Thoracic aorta (tissue), 2 donors: ENCODE measurements around the gene SPTAN1. TPM values are rescaled to one million over a fixed set of nuclear protein-coding genes. Genes with fewer than 3 reads are reported as not detected.
"Not testable (repeated sequence)": the region's sequence is repeated elsewhere in the genome, so short reads cannot be mapped to it uniquely, and the experiment has no call there.

Experiments used
- ATAC-seq: fragments of 150-250 bp; one replicate; pipeline ENCODE4 v1.8.0; 2017; ENCODE audit warnings: low read depth; ENCODE audit not compliant: insufficient number of reproducible peaks, low FRiP score
- DNase-seq: peaks from one replicate; pipeline ENCODE4 v3.0.0-alpha.2; 2020; ENCODE audit warnings: low spot score
- H3K27ac ChIP-seq, 2 donors: fragments of 200-600 bp; sonication (generic); 1 replicate in 1 of 2; 2 replicates in 1 of 2; pipeline ENCODE4 v1.5.1; 2016; ENCODE audit warnings: mild to moderate bottlenecking in 2 of 2, moderate library complexity in 2 of 2
- H3K27me3 ChIP-seq: fragments of 200-600 bp; sonication (generic); replicated peaks from 2 replicates; pipeline ENCODE4 v1.6.0; 2016; ENCODE audit warnings: mild to moderate bottlenecking; ENCODE audit not compliant: insufficient read depth
- H3K36me3 ChIP-seq: fragments of 200-600 bp; sonication (generic); one replicate; pipeline ENCODE4 v1.5.1; 2016
- H3K4me1 ChIP-seq, 2 donors: fragments of 200-600 bp; sonication (generic); 1 replicate in 1 of 2; 2 replicates in 1 of 2; pipeline versions ENCODE4 v1.5.1 to v1.6.0; 2016; ENCODE audit warnings: low read depth in 2 of 2, mild to moderate bottlenecking in 1 of 2; ENCODE audit not compliant: control insufficient read depth in 1 of 2
- H3K4me3 ChIP-seq: fragments of 200-600 bp; sonication (generic); 2 replicates; pipeline ENCODE4 v1.5.1; 2016; ENCODE audit warnings: mild to moderate bottlenecking
- H3K9me3 ChIP-seq: fragments of 200-600 bp; sonication (generic); 2 replicates; pipeline ENCODE4 v1.5.1; 2016
- total RNA-seq, 2 donors: library from RNA; depleted of rRNA; stranded (reverse); fragments of >200 nt; gene quantifications; one replicate each; pipeline versions ENCODE4 v1.1.0 to v1.2.3, GENCODE V29; 2016
- TF ChIP-seq, protein P1 (sequence below): fragments of 200-600 bp; sonication (generic); IDR thresholded peaks from one replicate; pipeline ENCODE4 v1.5.1; 2019; ENCODE audit warnings: antibody characterized with exemption

Gene SPTAN1
- total RNA-seq, 2 donors from 2014 or later: 324 to 348 TPM

DNA sequence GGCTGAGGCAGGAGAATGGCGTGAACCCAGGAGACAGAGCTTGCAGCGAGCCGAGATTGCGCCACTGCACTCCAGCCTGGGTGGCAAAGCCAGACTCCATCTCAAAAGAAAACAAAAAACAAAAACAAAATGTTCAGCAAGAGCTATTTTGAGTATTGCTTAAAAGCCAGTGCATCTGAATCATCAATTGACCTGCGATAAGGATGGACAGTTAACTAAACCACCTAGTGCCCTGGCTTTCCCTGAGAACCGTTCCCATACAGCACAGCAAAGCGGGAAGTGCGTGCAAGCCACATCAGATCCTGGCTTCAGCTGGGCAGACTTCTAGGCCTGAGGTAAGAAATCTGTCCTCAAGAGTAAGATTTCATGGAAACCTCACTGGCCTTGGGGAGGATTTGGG, 101.5 kb downstream of the SPTAN1 start:
- DNase-seq (no peak), ATAC-seq (no peak)
- Histone ChIP-seq H3K36me3 (no peaks in the 10 kb centered on the region), H3K4me3 (no peak overlapping the region), H3K27ac (no peak overlapping the region), H3K27me3 (no peaks in the 10 kb centered on the region), H3K4me1 (peaks cover 0 to 7% of the 10 kb centered on the region in 2 donors), H3K9me3 (no peaks in the 10 kb centered on the region)
- TF ChIP-seq, protein P1, sequence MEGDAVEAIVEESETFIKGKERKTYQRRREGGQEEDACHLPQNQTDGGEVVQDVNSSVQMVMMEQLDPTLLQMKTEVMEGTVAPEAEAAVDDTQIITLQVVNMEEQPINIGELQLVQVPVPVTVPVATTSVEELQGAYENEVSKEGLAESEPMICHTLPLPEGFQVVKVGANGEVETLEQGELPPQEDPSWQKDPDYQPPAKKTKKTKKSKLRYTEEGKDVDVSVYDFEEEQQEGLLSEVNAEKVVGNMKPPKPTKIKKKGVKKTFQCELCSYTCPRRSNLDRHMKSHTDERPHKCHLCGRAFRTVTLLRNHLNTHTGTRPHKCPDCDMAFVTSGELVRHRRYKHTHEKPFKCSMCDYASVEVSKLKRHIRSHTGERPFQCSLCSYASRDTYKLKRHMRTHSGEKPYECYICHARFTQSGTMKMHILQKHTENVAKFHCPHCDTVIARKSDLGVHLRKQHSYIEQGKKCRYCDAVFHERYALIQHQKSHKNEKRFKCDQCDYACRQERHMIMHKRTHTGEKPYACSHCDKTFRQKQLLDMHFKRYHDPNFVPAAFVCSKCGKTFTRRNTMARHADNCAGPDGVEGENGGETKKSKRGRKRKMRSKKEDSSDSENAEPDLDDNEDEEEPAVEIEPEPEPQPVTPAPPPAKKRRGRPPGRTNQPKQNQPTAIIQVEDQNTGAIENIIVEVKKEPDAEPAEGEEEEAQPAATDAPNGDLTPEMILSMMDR: no peak

DNA sequence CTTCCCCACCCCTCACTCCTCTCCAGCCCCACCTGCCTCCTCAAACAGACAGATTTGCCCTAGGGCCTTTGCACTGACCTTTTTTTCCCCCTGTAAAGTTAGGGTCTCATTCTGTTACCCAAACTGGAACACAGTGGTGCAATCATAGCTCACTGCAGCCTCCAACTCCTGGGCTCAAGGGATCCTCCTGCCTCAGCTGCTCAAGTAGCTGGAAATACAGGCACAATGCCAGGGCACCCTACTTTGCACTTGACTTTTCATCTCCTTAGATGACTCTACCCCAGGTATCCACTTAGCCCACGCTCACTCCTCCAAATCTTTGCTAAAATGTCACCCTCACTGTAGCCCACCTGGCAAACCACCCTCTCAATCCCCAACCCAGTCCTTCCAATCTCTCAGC, 102.1 kb downstream of the SPTAN1 start:
- Histone ChIP-seq H3K36me3 (no peaks in the 10 kb centered on the region), H3K4me1 (peaks cover 0 to 7% of the 10 kb centered on the region in 2 donors), H3K27me3 (no peaks in the 10 kb centered on the region), H3K9me3 (no peaks in the 10 kb centered on the region), H3K4me3 (no peak overlapping the region), H3K27ac (no peak overlapping the region)
- DNase-seq (no peak), ATAC-seq (no peak)
- TF ChIP-seq, protein P1: no peak

DNA sequence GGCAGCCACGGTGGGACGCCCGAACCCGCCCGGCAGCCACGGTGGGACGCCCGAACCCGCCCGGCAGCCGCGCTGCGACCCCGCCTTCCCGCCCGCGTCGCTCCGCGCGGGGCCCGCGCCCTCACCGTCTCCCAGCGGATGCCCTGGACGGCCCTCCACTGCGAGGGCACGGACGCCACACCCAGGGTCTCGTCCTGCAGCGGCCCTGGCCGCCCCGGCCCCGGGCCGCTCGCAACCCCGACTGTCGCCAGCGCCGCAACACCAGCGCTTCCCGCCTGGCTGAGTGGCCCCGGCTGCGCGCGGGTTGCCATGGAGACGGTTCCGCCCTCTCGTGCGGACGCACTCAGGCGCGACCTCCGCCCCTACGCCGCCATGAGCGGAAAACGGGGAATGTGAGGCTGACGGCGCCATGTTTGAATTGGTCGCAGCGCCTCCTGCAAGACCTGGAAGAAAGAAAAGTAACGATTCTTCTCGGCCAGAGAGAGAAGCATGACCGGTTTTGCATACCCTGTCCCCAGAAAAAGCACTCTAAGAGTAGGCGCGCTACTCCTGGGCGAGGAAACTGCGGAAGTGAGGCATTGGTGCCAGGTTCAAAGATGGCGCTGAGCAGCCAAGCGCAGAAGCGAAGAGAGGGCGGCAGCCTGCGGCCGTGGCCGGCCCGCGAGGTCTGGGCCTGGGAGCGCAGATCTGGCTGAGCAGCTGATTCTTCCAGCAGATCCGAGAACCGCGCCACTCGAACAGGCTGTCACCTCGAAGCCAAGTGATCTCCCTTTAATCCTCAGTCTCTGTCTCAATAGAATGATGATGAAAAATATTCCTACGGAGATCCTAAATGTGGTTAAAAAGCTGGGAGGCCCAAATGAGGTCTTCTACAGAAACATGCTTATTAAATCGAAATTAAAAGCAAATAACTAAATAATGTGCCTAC, 104.3 kb downstream of the SPTAN1 start, which contains the start of gene DYNC2I2:
DYNC2I2 (minus strand) TSS at position 432 of the 928 bp plus-strand sequence; CDS start at position 311, 121 bp downstream.
- Histone ChIP-seq H3K4me3 (peak within 1 kb of the TSS; percentile 86), H3K9me3 (no peaks in the 10 kb centered on the region), H3K27me3 (no peaks in the 10 kb centered on the region), H3K36me3 (no peaks in the 10 kb centered on the region), H3K4me1 (peaks cover 0 to 7% of the 10 kb centered on the region in 2 donors), H3K27ac (peak within 1 kb of the TSS; percentile 98 to 100)
- DNase-seq (peak; percentile 81), ATAC-seq (peak; percentile 92)
- TF ChIP-seq, protein P1: no peak

DNA sequence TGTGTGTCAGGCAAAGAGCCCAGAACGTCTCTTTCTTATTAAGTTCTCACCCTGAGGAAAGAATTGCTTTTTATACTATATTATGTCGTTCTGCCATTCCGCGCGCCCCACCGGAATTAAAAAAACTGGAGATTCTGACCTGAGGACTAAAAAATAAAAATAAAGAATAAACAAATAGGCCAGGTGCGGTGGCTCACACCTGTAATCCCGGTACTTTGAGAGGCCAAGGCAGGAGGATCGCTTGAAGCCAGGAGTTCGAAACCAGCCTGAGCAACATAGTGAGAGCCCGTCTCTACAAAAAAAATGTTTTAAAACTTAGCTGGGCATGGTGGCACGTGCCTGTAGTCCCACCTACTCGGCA, 104.9 kb downstream of the SPTAN1 start:
- ATAC-seq: no peak
- peak overlapping the region; percentile 86 for H3K4me3 ChIP-seq
- H3K27me3 ChIP-seq: no peaks in the 10 kb centered on the region
- H3K27ac ChIP-seq: peak overlapping the region; percentile 98 to 100
- TF ChIP-seq, protein P1: no peak
- peaks cover 0 to 7% of the 10 kb centered on the region in 2 donors for H3K4me1 ChIP-seq
- H3K9me3 ChIP-seq: no peaks in the 10 kb centered on the region
- no peaks in the 10 kb centered on the region for H3K36me3 ChIP-seq
- DNase-seq: no peak

DNA sequence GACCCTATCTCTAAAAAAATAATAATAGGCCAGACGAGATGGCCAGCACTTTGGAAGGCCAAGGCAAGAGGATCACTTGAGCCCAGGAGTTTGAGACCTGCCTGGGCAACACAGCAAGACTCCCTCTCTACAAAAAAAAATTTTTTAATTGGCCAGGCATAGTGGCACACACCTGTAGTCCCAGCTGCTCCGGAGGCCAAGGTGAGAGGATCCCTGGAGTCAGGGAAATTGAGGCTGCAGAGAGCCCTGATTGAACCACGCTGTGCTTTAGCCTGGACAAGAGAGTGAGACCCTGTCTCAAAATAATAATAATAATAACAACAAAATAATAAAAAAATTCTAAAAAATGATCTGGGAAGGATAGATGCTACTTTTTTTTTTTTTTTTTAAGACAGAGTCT, 105.4 kb downstream of the SPTAN1 start:
- H3K9me3 ChIP-seq: no peaks in the 10 kb centered on the region
- TF ChIP-seq, protein P1: no peak
- H3K4me1 ChIP-seq: peaks cover 0 to 7% of the 10 kb centered on the region in 2 donors
- H3K36me3 ChIP-seq: no peaks in the 10 kb centered on the region
- DNase-seq: no peak
- H3K27me3 ChIP-seq: no peaks in the 10 kb centered on the region
- H3K27ac ChIP-seq: peak overlapping the region in 1 of 2 donors; percentile 98
- no peak overlapping the region for H3K4me3 ChIP-seq
- ATAC-seq: no peak

DNA sequence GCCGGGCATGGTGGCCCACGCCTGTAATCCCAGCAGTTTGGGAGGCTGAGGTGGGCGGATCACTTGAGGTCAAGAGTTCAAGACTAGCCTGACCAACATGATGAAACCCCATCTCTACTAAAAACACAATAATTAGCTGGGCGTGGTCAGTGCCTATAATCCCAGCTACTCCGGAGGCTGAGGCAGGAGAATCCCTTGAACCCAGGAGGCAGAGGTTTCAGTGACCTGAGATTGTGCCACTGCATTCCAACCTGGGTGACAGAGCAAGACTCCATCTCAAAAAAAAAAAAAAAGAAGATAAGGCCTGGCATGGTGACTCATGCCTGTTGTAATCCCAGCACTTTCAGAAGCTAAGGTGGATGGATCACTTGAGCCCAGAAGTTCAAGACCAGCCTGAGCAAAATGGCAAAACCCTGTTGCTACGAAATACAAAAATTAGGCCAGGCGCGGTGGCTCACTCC, 114.1 kb downstream of the SPTAN1 start:
- not testable (repeated sequence) for H3K36me3 ChIP-seq, H3K27me3 ChIP-seq, H3K9me3 ChIP-seq, H3K27ac ChIP-seq, H3K4me3 ChIP-seq, H3K4me1 ChIP-seq, ATAC-seq, DNase-seq
